ENCODE measurements around the gene APBB1IP.

The APBB1IP gene

GRCh38 chr10:26543567-26544306, 105.6 kb downstream of the APBB1IP start:
- Histone ChIP-seq H3K27me3 (ENCODE audit: control insufficient read depth, low read length) (no peaks in the 10 kb centered on the region), H3K4me2 (ENCODE audit: low read length) (no peak overlapping the region), H3K27ac (ENCODE audit: low read depth, low read length) (no peak overlapping the region), H3K4me1 (ENCODE audit: control insufficient read depth, low read length) (peaks cover 18% of the 10 kb centered on the region), H3K9me2 (replicated peaks; ENCODE audit: control insufficient read depth, low read length) (no peaks in the 10 kb centered on the region), H3K79me2 (ENCODE audit: control insufficient read depth, low read length) (peaks cover 3% of the 10 kb centered on the region; the same call in 1 of the 2 replicates), H3K9me3 (ENCODE audit: control insufficient read depth, insufficient read depth, low read length) (no peaks in the 10 kb centered on the region), H3K4me3 (ENCODE audit: low read length) (no peak overlapping the region), H3K36me3 (ENCODE audit: control insufficient read depth, low read length) (peaks cover 83% of the 10 kb centered on the region), H3F3A (ENCODE audit: control insufficient read depth, insufficient read depth) (peaks cover 3% of the 10 kb centered on the region), H4K20me1 (ENCODE audit: control insufficient read depth, insufficient read depth, low read depth, low read length) (no peaks in the 10 kb centered on the region)
- TF ChIP-seq CTCF (IDR thresholded peaks at IDR 0.05; ENCODE audit: low read depth, low read length, poor library complexity, severe bottlenecking), result no peak
- TF ChIP-seq EZH2phosphoT487 (IDR thresholded peaks at IDR 0.05; ENCODE audit: borderline replicate concordance, low read length), result no peak

- TF ChIP-seq CTCF (IDR thresholded peaks at IDR 0.05; ENCODE audit: low read depth, low read length, poor library complexity, severe bottlenecking) (no peak), EZH2phosphoT487 (IDR thresholded peaks at IDR 0.05; ENCODE audit: borderline replicate concordance, low read length) (no peak)
- Histone ChIP-seq H3K4me3 (ENCODE audit: low read length) (no peak overlapping the region), H3K4me2 (ENCODE audit: low read length) (no peak overlapping the region), H3K79me2 (ENCODE audit: control insufficient read depth, low read length) (peaks cover 7% of the 10 kb centered on the region; the same call in 1 of the 2 replicates), H3K4me1 (ENCODE audit: control insufficient read depth, low read length) (peaks cover 18% of the 10 kb centered on the region), H3K9me2 (replicated peaks; ENCODE audit: control insufficient read depth, low read length) (no peaks in the 10 kb centered on the region), H3F3A (ENCODE audit: control insufficient read depth, insufficient read depth) (peaks cover 2% of the 10 kb centered on the region; the same call in 1 of the 2 replicates), H3K27ac (ENCODE audit: low read depth, low read length) (no peak overlapping the region), H3K36me3 (ENCODE audit: control insufficient read depth, low read length) (peaks cover 88% of the 10 kb centered on the region), H4K20me1 (ENCODE audit: control insufficient read depth, insufficient read depth, low read depth, low read length) (no peaks in the 10 kb centered on the region), H3K9me3 (ENCODE audit: control insufficient read depth, insufficient read depth, low read length) (no peaks in the 10 kb centered on the region), H3K27me3 (ENCODE audit: control insufficient read depth, low read length) (no peaks in the 10 kb centered on the region)
Observed at GRCh38 chr10:26544932-26545331, 106.8 kb downstream of the APBB1IP start.

GRCh38 chr10:26550774-26551526, 112.8 kb downstream of the APBB1IP start:
- Histone ChIP-seq H3K36me3 (ENCODE audit: control insufficient read depth, low read length) (peaks cover 91% of the 10 kb centered on the region), H3K9me2 (replicated peaks; ENCODE audit: control insufficient read depth, low read length) (no peaks in the 10 kb centered on the region), H3K4me1 (ENCODE audit: control insufficient read depth, low read length) (no peaks in the 10 kb centered on the region), H4K20me1 (ENCODE audit: control insufficient read depth, insufficient read depth, low read depth, low read length) (no peaks in the 10 kb centered on the region), H3K4me3 (ENCODE audit: low read length) (no peak overlapping the region), H3K27me3 (ENCODE audit: control insufficient read depth, low read length) (no peaks in the 10 kb centered on the region), H3K27ac (ENCODE audit: low read depth, low read length) (no peak overlapping the region), H3K79me2 (ENCODE audit: control insufficient read depth, low read length) (0 out of 2 replicates have a peak, but pooled peaks cover 4% of the 10 kb centered on the region), H3K4me2 (ENCODE audit: low read length) (no peak overlapping the region), H3F3A (ENCODE audit: control insufficient read depth, insufficient read depth) (peaks cover 3% of the 10 kb centered on the region; the same call in 1 of the 2 replicates), H3K9me3 (ENCODE audit: control insufficient read depth, insufficient read depth, low read length) (no peaks in the 10 kb centered on the region)
- TF ChIP-seq EZH2phosphoT487 (IDR thresholded peaks at IDR 0.05; ENCODE audit: borderline replicate concordance, low read length) (no peak), CTCF (IDR thresholded peaks at IDR 0.05; ENCODE audit: low read depth, low read length, poor library complexity, severe bottlenecking) (peak; percentile 42)

Data from DOHH2 (cell line).